Astrocyte of the cerebellum (primary cell): Measurements from ENCODE around the gene CCDC192.

Source experiments
- DNase-seq: peaks from one replicate; pipeline ENCODE4 v3.0.0-alpha.2; 2011; ENCODE audit warnings: low read depth
- H3K4me3 ChIP-seq: 2 replicates; pipeline ENCODE4 v1.5.1; 2011; ENCODE audit warnings: mild to moderate bottlenecking, low read depth, low read length, moderate library complexity
- CTCF ChIP-seq: IDR thresholded peaks from 2 replicates; pipeline ENCODE4 v1.5.1; 2012; ENCODE audit warnings: low read length, low read depth, moderate library complexity, mild to moderate bottlenecking; ENCODE audit errors: missing control alignments
- in situ Hi-C: cut with HindIII; loops from 2 replicates; pipeline ENCODE4 v1.10.0; 2017; ENCODE audit warnings: low sequenced_read_pairs

The CCDC192 gene

GRCh38 chr5:127911619-127912018 is 208.4 kb downstream of the CCDC192 start:
- no peak overlapping the region for H3K4me3 ChIP-seq
- DNase-seq = no peak
- TF ChIP-seq CTCF = no peak
- in situ Hi-C loops = no loop called here

GRCh38 chr5:127912411-127912810 is 209.2 kb downstream of the CCDC192 start:
- no peak for DNase-seq
- TF ChIP-seq CTCF = no peak
- no peak overlapping the region for H3K4me3 ChIP-seq
- in situ Hi-C loops = no loop called here

GRCh38 chr5:127916885-127917573 is 213.8 kb downstream of the CCDC192 start:
- H3K4me3 ChIP-seq = no peak overlapping the region
- in situ Hi-C loops = no loop called here
- no peak for DNase-seq
- no peak for TF ChIP-seq CTCF

GRCh38 chr5:127919006-127919796 is 216.0 kb downstream of the CCDC192 start:
- H3K4me3 ChIP-seq = no peak overlapping the region
- in situ Hi-C loops = no loop called here
- TF ChIP-seq CTCF = no peak
- no peak for DNase-seq

GRCh38 chr5:127919818-127920217 is 216.6 kb downstream of the CCDC192 start:
- in situ Hi-C loops = no loop called here
- no peak for TF ChIP-seq CTCF
- no peak for DNase-seq
- no peak overlapping the region for H3K4me3 ChIP-seq

GRCh38 chr5:127920936-127921335 is 217.7 kb downstream of the CCDC192 start:
- no peak overlapping the region for H3K4me3 ChIP-seq
- no peak for DNase-seq
- no peak for TF ChIP-seq CTCF
- in situ Hi-C loops = no loop called here
